Body of pancreas (tissue), 4 donors: Measurements from ENCODE around the gene RIC1. TPM values are rescaled to one million over a fixed set of nuclear protein-coding genes. Genes with fewer than 3 reads are reported as not detected.
A peak's percentile ranks its signal among the peaks of the same experiment; 100 is the strongest.

Source experiments
- ATAC-seq: fragments of 150-250 bp; one replicate; pipeline ENCODE4 v1.9.1; 2016
- DNase-seq, 4 donors: peaks; one replicate each; pipeline ENCODE4 v3.0.0-alpha.2; 2019
- H3K27ac ChIP-seq, 4 donors: fragments of 200-600 bp; sonication (generic); 1 replicate in 3 of 4; 2 replicates in 1 of 4; pipeline versions ENCODE4 v1.5.1 to v1.6.1; 2016 to 2019; ENCODE audit warnings: mild to moderate bottlenecking in 1 of 4, mixed read lengths in 1 of 4, moderate library complexity in 1 of 4
- H3K27me3 ChIP-seq, 2 donors: fragments of 200-600 bp; sonication (generic); one replicate each; pipeline ENCODE4 v1.6.0; 2016; ENCODE audit warnings: mild to moderate bottlenecking in 1 of 2
- H3K36me3 ChIP-seq, 2 donors: fragments of 200-600 bp; sonication (generic); replicated peaks in 1 of 2; 2 replicates each; pipeline ENCODE4 v1.5.1; 2016; ENCODE audit warnings: low read depth in 2 of 2; ENCODE audit not compliant: insufficient read depth in 1 of 2
- H3K4me1 ChIP-seq: fragments of 200-600 bp; sonication (generic); one replicate; pipeline ENCODE4 v1.6.0; 2016
- H3K4me3 ChIP-seq, 2 donors: fragments of 200-600 bp; sonication (generic); 1 replicate in 1 of 2; 2 replicates in 1 of 2; pipeline ENCODE4 v1.5.1; 2016 to 2019
- H3K9me3 ChIP-seq, 3 donors: fragments of 200-600 bp; sonication (generic); 1 replicate in 2 of 3; 2 replicates in 1 of 3; pipeline ENCODE4 v1.5.1; 2016
- CTCF ChIP-seq, 7 experiments: fragments of 450-650 bp in 4 of 7; fragments of 200-600 bp in 3 of 7; sonication (generic) in 3 of 7; IDR thresholded peaks; one replicate each; pipeline ENCODE4 v1.5.1; 2016 to 2019; ENCODE audit warnings: antibody characterized with exemption in 7 of 7
- POLR2A ChIP-seq, 3 donors: fragments of 450-650 bp; IDR thresholded peaks; one replicate each; pipeline ENCODE4 v1.6.1; 2016; ENCODE audit warnings: antibody characterized with exemption in 3 of 3, mild to moderate bottlenecking in 2 of 3
- WGBS, 2 donors: methylation state at CpG; one replicate each; pipeline ENCODE4 v1.1.5; 2017; 5-methylcytosine and 5-hydroxymethylcytosine counted together
- intact Hi-C: fragments of 100-400 bp; cut with DNase I; formaldehyde crosslinking; loops from one replicate; pipeline ENCODE4 v1.15.1; 2023
- total RNA-seq, 2 donors: library from RNA; depleted of rRNA; stranded (reverse); fragments of >200 nt; gene quantifications; one replicate each; pipeline ENCODE4 v1.1.0, GENCODE V29; 2016

Gene RIC1
- total RNA-seq, 2 donors from 2014 or later = 22.4 to 23.1 TPM

- no peaks in the 10 kb centered on the region for H3K27me3 ChIP-seq
- ATAC-seq (peak; percentile 49), DNase-seq (peak in 1 of 4 donors; percentile 25)
- WGBS, 2 donors = 79 to 83% methylated on average over 6 of the region's 6 CpGs
- peak overlapping the region; percentile 7 to 59 (median 41) for H3K27ac ChIP-seq
- H3K4me1 ChIP-seq = peaks cover 33% of the 10 kb centered on the region
- H3K9me3 ChIP-seq = no peaks in the 10 kb centered on the region
- intact Hi-C loops = no loop called here
- H3K36me3 ChIP-seq = no peaks in the 10 kb centered on the region
- TF ChIP-seq CTCF (IDR thresholded peaks at IDR 0.05) = no peak
- TF ChIP-seq POLR2A (IDR thresholded peaks at IDR 0.05) = no peak
- no peak overlapping the region for H3K4me3 ChIP-seq
Observed at GRCh38 chr9:5786370-5787127, 157.6 kb downstream of the RIC1 start.

GRCh38 chr9:5787220-5787619 lies 158.3 kb downstream of the RIC1 start:
- H3K27me3 ChIP-seq = no peaks in the 10 kb centered on the region
- TF ChIP-seq CTCF (IDR thresholded peaks at IDR 0.05) = no peak
- no peak for TF ChIP-seq POLR2A (IDR thresholded peaks at IDR 0.05)
- H3K4me1 ChIP-seq = peaks cover 33% of the 10 kb centered on the region
- H3K9me3 ChIP-seq = no peaks in the 10 kb centered on the region
- DNase-seq (peak; percentile 44 to 63 (median 50)), ATAC-seq (peak; percentile 86)
- H3K4me3 ChIP-seq = no peak overlapping the region
- no peaks in the 10 kb centered on the region for H3K36me3 ChIP-seq
- intact Hi-C loops = no loop called here
- peak overlapping the region in 3 of 4 donors; percentile 25 to 59 (median 57) for H3K27ac ChIP-seq
- 36 to 41% methylated on average over 2 of the region's 2 CpGs for WGBS, 2 donors

GRCh38 chr9:5787759-5788302 lies 158.9 kb downstream of the RIC1 start:
- Histone ChIP-seq H3K9me3 (no peaks in the 10 kb centered on the region), H3K4me3 (no peak overlapping the region), H3K36me3 (no peaks in the 10 kb centered on the region), H3K27me3 (no peaks in the 10 kb centered on the region), H3K27ac (peak overlapping the region in 2 of 4 donors; percentile 57 to 59), H3K4me1 (peaks cover 33% of the 10 kb centered on the region)
- TF ChIP-seq POLR2A (IDR thresholded peaks at IDR 0.05) (no peak), CTCF (IDR thresholded peaks at IDR 0.05) (no peak)
- WGBS, 2 donors = 94 to 97% methylated on average over 2 of the region's 2 CpGs
- no peak for DNase-seq
- intact Hi-C loops = no loop called here
- ATAC-seq = no peak

- ATAC-seq = no peak
- no peaks in the 10 kb centered on the region for H3K27me3 ChIP-seq
- H3K27ac ChIP-seq = no peak overlapping the region
- no peak overlapping the region for H3K4me3 ChIP-seq
- no peaks in the 10 kb centered on the region for H3K9me3 ChIP-seq
- intact Hi-C loops = no loop called here
- peaks cover 33% of the 10 kb centered on the region for H3K4me1 ChIP-seq
- TF ChIP-seq POLR2A (IDR thresholded peaks at IDR 0.05) (no peak), CTCF (IDR thresholded peaks at IDR 0.05) (no peak)
- WGBS, 2 donors = 93 to 99% methylated on average over 5 of the region's 5 CpGs
- DNase-seq = no peak
- H3K36me3 ChIP-seq = no peaks in the 10 kb centered on the region
Observed at GRCh38 chr9:5789489-5789888, 160.6 kb downstream of the RIC1 start.
